Lower lobe of right lung (tissue), 2 donors: ENCODE results near the gene HK1. TPM values are rescaled to one million over a fixed set of nuclear protein-coding genes. Genes with fewer than 3 reads are reported as not detected.

ENCODE experiments used
- ATAC-seq, 2 donors: fragments of 200-7000 bp; cut with Tn5 transposase; one replicate each; pipeline ENCODE4 v1.9.1; 2020 to 2022; ENCODE audit warnings: mild to moderate bottlenecking in 2 of 2, moderate library complexity in 2 of 2
- DNase-seq: peaks from one replicate; pipeline ENCODE4 v3.0.0-alpha.2; 2020
- H3K27ac ChIP-seq: fragments of 200-600 bp; one replicate; pipeline ENCODE4 v1.8.0; 2022
- H3K27me3 ChIP-seq: fragments of 200-600 bp; one replicate; pipeline ENCODE4 v1.8.0; 2022; ENCODE audit warnings: low read depth
- H3K36me3 ChIP-seq: fragments of 200-600 bp; one replicate; pipeline ENCODE4 v1.8.0; 2022; ENCODE audit warnings: mild to moderate bottlenecking
- H3K4me1 ChIP-seq: fragments of 200-600 bp; one replicate; pipeline ENCODE4 v1.8.0; 2022
- H3K4me3 ChIP-seq: fragments of 200-600 bp; one replicate; pipeline ENCODE4 v1.8.0; 2022; ENCODE audit warnings: mild to moderate bottlenecking
- H3K9me3 ChIP-seq: fragments of 200-600 bp; one replicate; pipeline ENCODE4 v1.8.0; 2022
- CTCF ChIP-seq: fragments of 200-600 bp; IDR thresholded peaks from one replicate; pipeline ENCODE4 v1.8.0; 2022; ENCODE audit warnings: antibody characterized with exemption, mild to moderate bottlenecking
- intact Hi-C: fragments of 100-400 bp; cut with DNase I; formaldehyde crosslinking; loops from one replicate; pipeline ENCODE4 v1.11.0; 2022
- total RNA-seq: library from RNA; stranded (reverse); fragmentation: NEBNext Ultra II Directional; extraction: Animal tissue kit (Norgen Biotek cat#: 25700); gene quantifications from one replicate; pipeline ENCODE4 v1.2.1, GENCODE V29; 2021
- donor health status: DM: no; HTN: yes; CAD: no; lungs with severe emphysema.

Gene HK1
- total RNA-seq, 1 donor from 2014 or later, result 85.1 TPM

- peak overlapping the region; percentile 79 for H3K27ac ChIP-seq
- H3K4me3 ChIP-seq, result no peak overlapping the region
- DNase-seq, result peak; percentile 83
These were observed 161.7 kb downstream of the HK1 start for GRCh38 chr10:69439813-69440506.

GRCh38 chr10:69443354-69443753, 165.1 kb downstream of the HK1 start:
- H3K9me3 ChIP-seq, result no peaks in the 10 kb centered on the region
- no peaks in the 10 kb centered on the region for H3K36me3 ChIP-seq
- H3K27ac ChIP-seq, result no peak overlapping the region
- TF ChIP-seq CTCF, result no peak
- H3K27me3 ChIP-seq, result no peaks in the 10 kb centered on the region
- peaks cover 27% of the 10 kb centered on the region for H3K4me1 ChIP-seq
- no peak for ATAC-seq
- no peak for DNase-seq
- intact Hi-C loops, result no loop called here
- no peak overlapping the region for H3K4me3 ChIP-seq

More at GRCh38 chr10:69439813-69440506, 161.7 kb downstream of the HK1 start:
- Histone ChIP-seq H3K4me1 (peaks cover 27% of the 10 kb centered on the region), H3K36me3 (no peaks in the 10 kb centered on the region), H3K27me3 (no peaks in the 10 kb centered on the region), H3K9me3 (no peaks in the 10 kb centered on the region)
- peak; percentile 87 to 91 for ATAC-seq
- intact Hi-C loops, result no loop called here
- no peak for TF ChIP-seq CTCF

- no peak overlapping the region for H3K27ac ChIP-seq
- H3K27me3 ChIP-seq, result no peaks in the 10 kb centered on the region
- H3K9me3 ChIP-seq, result no peaks in the 10 kb centered on the region
- no peak for TF ChIP-seq CTCF
- DNase-seq (no peak), ATAC-seq (peak in 1 of 2 donors; percentile 52)
- intact Hi-C loops, result no loop called here
- H3K4me3 ChIP-seq, result no peak overlapping the region
- H3K36me3 ChIP-seq, result no peaks in the 10 kb centered on the region
- peaks cover 20% of the 10 kb centered on the region for H3K4me1 ChIP-seq
These were observed 166.7 kb downstream of the HK1 start for GRCh38 chr10:69445041-69445440.

GRCh38 chr10:69446229-69446628, 167.9 kb downstream of the HK1 start:
- Histone ChIP-seq H3K36me3 (no peaks in the 10 kb centered on the region), H3K4me3 (no peak overlapping the region), H3K4me1 (peaks cover 28% of the 10 kb centered on the region), H3K27ac (no peak overlapping the region), H3K27me3 (no peaks in the 10 kb centered on the region), H3K9me3 (no peaks in the 10 kb centered on the region)
- ATAC-seq (no peak), DNase-seq (no peak)
- intact Hi-C loops, result no loop called here
- no peak for TF ChIP-seq CTCF

- H3K4me1 ChIP-seq, result peaks cover 30% of the 10 kb centered on the region
- H3K4me3 ChIP-seq, result no peak overlapping the region
- H3K9me3 ChIP-seq, result no peaks in the 10 kb centered on the region
- H3K27ac ChIP-seq, result no peak overlapping the region
- no peaks in the 10 kb centered on the region for H3K36me3 ChIP-seq
- H3K27me3 ChIP-seq, result no peaks in the 10 kb centered on the region
- DNase-seq (no peak), ATAC-seq (no peak)
- no peak for TF ChIP-seq CTCF
- intact Hi-C loops, result no loop called here
These were observed 168.4 kb downstream of the HK1 start for GRCh38 chr10:69446650-69447151.
